Skeletal muscle tissue (tissue), 4 donors: ENCODE measurements around the gene LIMS3. TPM values are rescaled to one million over a fixed set of nuclear protein-coding genes. Genes with fewer than 3 reads are reported as not detected.
"Not testable (repeated sequence)": the region's sequence is repeated elsewhere in the genome, so short reads cannot be mapped to it uniquely, and the experiment has no call there.

Experiments used
- H3K27ac ChIP-seq: one replicate; pipeline ENCODE4 v1.7.0; 2013; ENCODE audit warnings: mild to moderate bottlenecking, low read depth, low read length, inconsistent platforms
- H3K27me3 ChIP-seq, 3 donors: one replicate each; pipeline ENCODE4 v1.7.0; 2013; ENCODE audit warnings: low read length in 3 of 3; ENCODE audit not compliant: control insufficient read depth in 3 of 3, insufficient read depth in 3 of 3
- H3K36me3 ChIP-seq, 3 donors: one replicate each; pipeline ENCODE4 v1.7.0; 2013; ENCODE audit warnings: low read length in 3 of 3; ENCODE audit not compliant: control insufficient read depth in 3 of 3, insufficient read depth in 3 of 3
- H3K4me1 ChIP-seq, 3 donors: one replicate each; pipeline ENCODE4 v1.7.0; 2013; ENCODE audit warnings: low read length in 3 of 3, mild to moderate bottlenecking in 3 of 3; ENCODE audit not compliant: control insufficient read depth in 3 of 3, insufficient read depth in 3 of 3
- H3K4me3 ChIP-seq, 3 donors: one replicate each; pipeline ENCODE4 v1.7.0; 2013; ENCODE audit warnings: low read length in 3 of 3
- H3K9ac ChIP-seq, 3 donors: one replicate each; pipeline ENCODE4 v1.7.0; 2013; ENCODE audit warnings: low read length in 3 of 3, mild to moderate bottlenecking in 3 of 3, moderate library complexity in 2 of 3, low read depth in 1 of 3
- H3K9me3 ChIP-seq, 3 donors: one replicate each; pipeline ENCODE4 v1.7.0; 2013; ENCODE audit warnings: low read length in 3 of 3; ENCODE audit not compliant: control insufficient read depth in 3 of 3
- total RNA-seq: library from RNA; depleted of rRNA; stranded (reverse); fragments of >200 nt; gene quantifications from one replicate; pipeline ENCODE4 v1.2.3, GENCODE V29; 2014
- donor health status: Osteomylitis.

LIMS3 gene
- total RNA-seq, 1 donor from 2014 or later: 1.6 TPM

GRCh38 chr2:109924481-109924880 is 26.0 kb downstream of the LIMS3 start:
- H3K9me3 ChIP-seq, H3K4me1 ChIP-seq, H3K4me3 ChIP-seq, H3K27ac ChIP-seq, H3K9ac ChIP-seq, H3K27me3 ChIP-seq, H3K36me3 ChIP-seq: not testable (repeated sequence)

GRCh38 chr2:109927803-109928202 is 29.3 kb downstream of the LIMS3 start:
- H3K4me3 ChIP-seq, H3K9me3 ChIP-seq, H3K4me1 ChIP-seq, H3K27me3 ChIP-seq, H3K9ac ChIP-seq, H3K27ac ChIP-seq, H3K36me3 ChIP-seq: not testable (repeated sequence)

GRCh38 chr2:109929222-109929621 is 30.7 kb downstream of the LIMS3 start:
- not testable (repeated sequence) for H3K9me3 ChIP-seq, H3K27me3 ChIP-seq, H3K4me3 ChIP-seq, H3K27ac ChIP-seq, H3K36me3 ChIP-seq, H3K4me1 ChIP-seq, H3K9ac ChIP-seq

- not testable (repeated sequence) for H3K9me3 ChIP-seq, H3K27ac ChIP-seq, H3K4me1 ChIP-seq, H3K4me3 ChIP-seq, H3K9ac ChIP-seq, H3K36me3 ChIP-seq, H3K27me3 ChIP-seq
These were observed 38.0 kb downstream of the LIMS3 start for GRCh38 chr2:109936534-109936933.

DNA sequence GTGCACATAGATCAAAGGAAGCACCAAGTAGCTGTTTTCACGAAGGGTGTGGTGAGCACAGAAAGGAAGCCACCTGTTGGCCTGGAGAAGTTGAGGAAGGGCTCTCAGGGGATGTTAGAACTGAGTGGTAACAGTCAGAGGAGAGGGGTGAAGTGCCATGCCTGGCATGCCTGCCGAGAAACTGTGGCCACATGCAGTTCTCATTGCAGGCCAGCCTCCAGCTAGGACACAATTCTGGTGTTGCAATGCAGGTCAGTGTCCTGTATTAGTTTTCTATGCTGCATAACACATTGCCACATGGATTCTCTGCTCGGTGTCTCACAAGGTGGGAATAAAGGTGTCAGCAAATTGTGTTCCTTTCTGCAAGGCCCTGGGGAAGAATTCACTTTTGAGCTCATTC is 46.9 kb downstream of the LIMS3 start:
- H3K27ac ChIP-seq, H3K4me1 ChIP-seq, H3K9me3 ChIP-seq, H3K9ac ChIP-seq, H3K4me3 ChIP-seq, H3K27me3 ChIP-seq, H3K36me3 ChIP-seq: not testable (repeated sequence)

- H3K9me3 ChIP-seq, H3K4me3 ChIP-seq, H3K27ac ChIP-seq, H3K36me3 ChIP-seq, H3K4me1 ChIP-seq, H3K27me3 ChIP-seq, H3K9ac ChIP-seq: not testable (repeated sequence)
These were observed 48.9 kb downstream of the LIMS3 start for GRCh38 chr2:109947262-109947958.

DNA sequence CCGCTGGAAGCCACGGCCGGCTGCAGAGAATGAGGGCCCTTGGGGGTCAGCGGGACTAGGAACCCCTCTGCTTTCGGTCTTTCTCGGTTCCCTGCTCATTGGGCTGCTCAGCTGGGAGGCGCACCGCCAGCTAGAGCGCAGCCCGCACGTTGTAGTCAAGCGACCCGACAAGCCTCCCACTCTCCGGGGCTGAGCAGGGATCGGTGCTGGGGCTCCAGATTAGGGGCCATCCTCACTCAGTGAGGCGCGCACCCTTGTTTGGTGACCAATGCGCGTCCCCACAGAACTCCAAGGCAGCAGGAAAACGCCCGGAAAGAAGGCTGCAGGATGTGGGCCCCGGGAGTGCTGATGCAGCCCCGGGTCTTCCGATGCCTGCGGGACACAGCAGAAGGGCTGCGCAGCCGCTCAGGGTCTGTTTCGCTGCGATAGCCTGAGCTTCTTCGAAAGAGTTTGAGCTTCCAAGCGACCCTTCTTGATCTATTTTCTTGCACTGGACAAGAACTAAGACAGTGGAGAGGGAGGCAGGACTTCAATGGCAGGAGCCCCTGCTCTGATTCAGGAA is 49.6 kb downstream of the LIMS3 start:
- not testable (repeated sequence) for H3K9ac ChIP-seq, H3K4me3 ChIP-seq, H3K36me3 ChIP-seq, H3K4me1 ChIP-seq, H3K27ac ChIP-seq, H3K27me3 ChIP-seq, H3K9me3 ChIP-seq

GRCh38 chr2:109950146-109950843 is 51.8 kb downstream of the LIMS3 start:
- H3K9me3 ChIP-seq, H3K4me3 ChIP-seq, H3K36me3 ChIP-seq, H3K27ac ChIP-seq, H3K27me3 ChIP-seq, H3K9ac ChIP-seq, H3K4me1 ChIP-seq: not testable (repeated sequence)

DNA sequence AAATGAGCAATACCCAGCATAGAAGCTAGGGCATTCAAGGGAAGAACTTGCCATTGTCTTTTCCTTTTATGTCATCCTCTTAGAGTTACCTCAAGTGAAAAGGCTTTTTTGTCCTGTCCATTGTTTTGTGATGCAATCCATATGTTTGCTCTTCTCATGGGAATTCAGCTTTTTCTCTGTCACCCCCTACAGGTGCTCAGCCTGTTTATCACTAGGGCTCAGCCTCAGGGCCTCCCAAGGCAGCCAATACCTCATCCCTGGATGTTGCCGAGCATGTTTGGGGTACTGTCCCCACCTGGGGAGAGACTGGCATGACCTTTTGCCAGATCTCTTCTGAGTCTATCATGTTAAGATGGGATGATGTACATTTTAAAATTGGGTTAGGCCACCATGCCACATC is 65.5 kb downstream of the LIMS3 start:
- H3K9me3 ChIP-seq, H3K27ac ChIP-seq, H3K27me3 ChIP-seq, H3K4me1 ChIP-seq, H3K4me3 ChIP-seq, H3K9ac ChIP-seq, H3K36me3 ChIP-seq: not testable (repeated sequence)

- H3K27me3 ChIP-seq, H3K36me3 ChIP-seq, H3K9ac ChIP-seq, H3K4me3 ChIP-seq, H3K9me3 ChIP-seq, H3K4me1 ChIP-seq, H3K27ac ChIP-seq: not testable (repeated sequence)
These were observed 67.0 kb downstream of the LIMS3 start for GRCh38 chr2:109965482-109965881.
